ENCODE results near the gene FAM193B.
"Not testable (repeated sequence)": the region's sequence is repeated elsewhere in the genome, so short reads cannot be mapped to it uniquely, and the experiment has no call there.

Gene FAM193B

GRCh38 chr5:177576169-177576568 lies 21.8 kb upstream of the FAM193B start:
- DNase-seq (ENCODE audit: low spot score): no peak

- no peak for DNase-seq (ENCODE audit: low spot score)
These were observed 21.1 kb upstream of the FAM193B start for GRCh38 chr5:177575488-177575887.

GRCh38 chr5:177569894-177570293 lies 15.5 kb upstream of the FAM193B start:
- no peak for DNase-seq (ENCODE audit: low spot score)

- DNase-seq (ENCODE audit: low spot score): no peak
These were observed 14.0 kb upstream of the FAM193B start for GRCh38 chr5:177568326-177568725.

GRCh38 chr5:177565046-177565445 lies 10.7 kb upstream of the FAM193B start:
- no peak for DNase-seq (ENCODE audit: low spot score)

- not testable (repeated sequence) for DNase-seq (ENCODE audit: low spot score)
These were observed 5.1 kb upstream of the FAM193B start for GRCh38 chr5:177559446-177559941.

GRCh38 chr5:177557796-177558195 lies 3.4 kb upstream of the FAM193B start:
- no peak for DNase-seq (ENCODE audit: low spot score)

- no peak for DNase-seq (ENCODE audit: low spot score)
These were observed 2.8 kb upstream of the FAM193B start for GRCh38 chr5:177557041-177557647.

GRCh38 chr5:177555665-177556064 lies 1.3 kb upstream of the FAM193B start:
- DNase-seq (ENCODE audit: low spot score): no peak

GRCh38 chr5:177555228-177555627 lies 865 bp upstream of the FAM193B start:
- no peak for DNase-seq (ENCODE audit: low spot score)

GRCh38 chr5:177553671-177554429 lies 513 bp downstream of the FAM193B start:
- DNase-seq (ENCODE audit: low spot score): peak; percentile 60

- DNase-seq (ENCODE audit: low spot score): no peak
These were observed 1.4 kb downstream of the FAM193B start for GRCh38 chr5:177552839-177553455.

- no peak for DNase-seq (ENCODE audit: low spot score)
These were observed 4.2 kb downstream of the FAM193B start for GRCh38 chr5:177550122-177550521.

GRCh38 chr5:177548495-177548894 lies 5.9 kb downstream of the FAM193B start:
- no peak for DNase-seq (ENCODE audit: low spot score)

- no peak for DNase-seq (ENCODE audit: low spot score)
These were observed 6.6 kb downstream of the FAM193B start for GRCh38 chr5:177547736-177548135.

- no peak for DNase-seq (ENCODE audit: low spot score)
These were observed 8.1 kb downstream of the FAM193B start for GRCh38 chr5:177546258-177546741.

GRCh38 chr5:177545487-177546257 lies 8.7 kb downstream of the FAM193B start:
- no peak for DNase-seq (ENCODE audit: low spot score)

GRCh38 chr5:177542816-177543465 lies 11.4 kb downstream of the FAM193B start:
- no peak for DNase-seq (ENCODE audit: low spot score)

GRCh38 chr5:177540438-177540837 lies 13.9 kb downstream of the FAM193B start:
- DNase-seq (ENCODE audit: low spot score): no peak

GRCh38 chr5:177539411-177539810 lies 15.0 kb downstream of the FAM193B start:
- no peak for DNase-seq (ENCODE audit: low spot score)

- DNase-seq (ENCODE audit: low spot score): no peak
These were observed 15.5 kb downstream of the FAM193B start for GRCh38 chr5:177538876-177539275.
